Astrocyte (in vitro differentiated cells and primary cell): ENCODE measurements around the gene CIART. TPM values are rescaled to one million over a fixed set of nuclear protein-coding genes. Genes with fewer than 3 reads are reported as not detected.

Experiments used
- DNase-seq: peaks from one replicate; pipeline ENCODE4 v3.0.0-alpha.2; 2010; ENCODE audit warnings: low read depth
- FAIRE-seq: peaks from 2 replicates; lab custom pipeline; 2011; peaks lifted over from hg19 to GRCh38; lab: Jason Lieb, UNC
- H2AFZ ChIP-seq: 2 replicates; pipeline ENCODE4 v1.6.0; 2012; ENCODE audit warnings: low read depth, low read length, inconsistent platforms
- H3K27ac ChIP-seq: 2 replicates; pipeline ENCODE4 v1.5.1; 2011; ENCODE audit warnings: low read depth, low read length, inconsistent platforms
- H3K27me3 ChIP-seq: 2 replicates; pipeline ENCODE4 v1.6.0; 2011; ENCODE audit warnings: low read length, inconsistent platforms; ENCODE audit not compliant: insufficient read depth
- H3K36me3 ChIP-seq: 2 replicates; pipeline ENCODE4 v1.5.1; 2011; ENCODE audit warnings: low read length, inconsistent platforms; ENCODE audit not compliant: insufficient read depth
- H3K4me1 ChIP-seq: 2 replicates; pipeline ENCODE4 v1.5.1; 2011; ENCODE audit warnings: low read length, inconsistent platforms; ENCODE audit not compliant: insufficient read depth
- H3K4me2 ChIP-seq: 2 replicates; pipeline ENCODE4 v1.6.0; 2012; ENCODE audit warnings: low read length, inconsistent platforms
- H3K4me3 ChIP-seq: 2 replicates; pipeline ENCODE4 v1.5.1; 2011; ENCODE audit warnings: low read depth, mild to moderate bottlenecking, low read length, inconsistent platforms; ENCODE audit not compliant: insufficient read depth
- H3K79me2 ChIP-seq: 2 replicates; pipeline ENCODE4 v1.6.0; 2012; ENCODE audit warnings: mild to moderate bottlenecking, low read length, inconsistent platforms; ENCODE audit not compliant: insufficient read depth
- H3K9ac ChIP-seq: 2 replicates; pipeline ENCODE4 v1.6.0; 2012; ENCODE audit warnings: mild to moderate bottlenecking, low read length, inconsistent platforms
- H3K9me3 ChIP-seq: 2 replicates; pipeline ENCODE4 v1.5.1; 2012; ENCODE audit warnings: low read depth, mild to moderate bottlenecking, low read length, inconsistent platforms; ENCODE audit not compliant: insufficient read depth
- H4K20me1 ChIP-seq: 2 replicates; pipeline ENCODE4 v1.6.0; 2012; ENCODE audit warnings: low read length, inconsistent platforms; ENCODE audit not compliant: insufficient read depth
- H3K27ac Mint-ChIP-seq: one replicate; pipeline ENCODE4 v1.8.0; 2021; ENCODE audit warnings: mild to moderate bottlenecking, mixed read lengths; ENCODE audit not compliant: unreplicated experiment
- H3K27me3 Mint-ChIP-seq: one replicate; pipeline ENCODE4 v1.8.0; 2021; ENCODE audit warnings: low read depth, mixed read lengths; ENCODE audit not compliant: unreplicated experiment
- H3K36me3 Mint-ChIP-seq: one replicate; pipeline ENCODE4 v1.8.0; 2021; ENCODE audit warnings: low read depth, mixed read lengths; ENCODE audit not compliant: unreplicated experiment
- H3K4me1 Mint-ChIP-seq: one replicate; pipeline ENCODE4 v1.8.0; 2021; ENCODE audit warnings: low read depth, mixed read lengths; ENCODE audit not compliant: unreplicated experiment
- H3K4me3 Mint-ChIP-seq: one replicate; pipeline ENCODE4 v1.8.0; 2021; ENCODE audit warnings: mild to moderate bottlenecking, moderate library complexity, mixed read lengths; ENCODE audit not compliant: unreplicated experiment
- H3K9me3 Mint-ChIP-seq: one replicate; pipeline ENCODE4 v1.8.0; 2021; ENCODE audit warnings: mild to moderate bottlenecking, mixed read lengths; ENCODE audit not compliant: unreplicated experiment
- EZH2 ChIP-seq: IDR thresholded peaks from 2 replicates; pipeline ENCODE4 v1.6.1; 2012; ENCODE audit warnings: mild to moderate bottlenecking, low read length, inconsistent platforms; ENCODE audit not compliant: insufficient read depth
- total RNA-seq: library from RNA; stranded (reverse); gene quantifications from 2 replicates; pipeline ENCODE4 v1.2.1, GENCODE V29; 2021
- TF ChIP-seq, protein P1 (sequence below): IDR thresholded peaks from 2 replicates; pipeline ENCODE4 v1.5.1; 2011; ENCODE audit warnings: low read depth, mild to moderate bottlenecking, inconsistent platforms, low read length, moderate library complexity; ENCODE audit not compliant: insufficient read depth

The CIART gene
- total RNA-seq, 1 donor from 2014 or later, result 4.8 TPM

DNA sequence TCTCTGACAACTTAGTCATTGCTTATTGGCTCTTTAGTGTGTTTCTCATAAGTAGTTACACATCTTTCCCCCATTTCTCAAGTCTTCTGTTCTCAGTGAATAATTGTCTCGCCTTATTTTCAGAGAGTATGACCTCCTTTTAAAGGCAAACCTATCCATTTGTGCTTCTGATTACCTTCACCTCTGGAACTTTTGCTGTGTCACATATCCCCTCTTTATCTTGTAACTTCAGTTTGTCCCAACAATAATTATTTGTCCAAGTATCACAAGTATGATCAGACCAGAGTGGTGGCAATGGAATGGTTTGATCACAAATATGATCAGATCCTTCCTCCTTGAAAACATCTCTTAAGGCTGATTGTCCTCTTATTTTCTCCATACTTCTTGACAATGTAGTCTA is 6.0 kb downstream of the CIART start:
- Mint-ChIP-seq H3K4me1 (no peaks in the 10 kb centered on the region), H3K36me3 (peaks cover 9% of the 10 kb centered on the region), H3K4me3 (no peak overlapping the region), H3K27ac (no peak overlapping the region), H3K9me3 (peaks cover 2% of the 10 kb centered on the region), H3K27me3 (no peaks in the 10 kb centered on the region)
- Histone ChIP-seq H4K20me1 (no peaks in the 10 kb centered on the region), H3K36me3 (no peaks in the 10 kb centered on the region), H3K4me2 (no peak overlapping the region), H3K79me2 (peaks cover under 1% of the 10 kb centered on the region), H3K9me3 (no peaks in the 10 kb centered on the region), H3K27me3 (no peaks in the 10 kb centered on the region), H3K4me1 (peaks cover 4% of the 10 kb centered on the region), H3K27ac (no peak overlapping the region), H2AFZ (no peak overlapping the region), H3K9ac (no peak overlapping the region), H3K4me3 (no peak overlapping the region)
- DNase-seq (no peak), FAIRE-seq (no peak)
- TF ChIP-seq EZH2, result no peak
- TF ChIP-seq, protein P1, sequence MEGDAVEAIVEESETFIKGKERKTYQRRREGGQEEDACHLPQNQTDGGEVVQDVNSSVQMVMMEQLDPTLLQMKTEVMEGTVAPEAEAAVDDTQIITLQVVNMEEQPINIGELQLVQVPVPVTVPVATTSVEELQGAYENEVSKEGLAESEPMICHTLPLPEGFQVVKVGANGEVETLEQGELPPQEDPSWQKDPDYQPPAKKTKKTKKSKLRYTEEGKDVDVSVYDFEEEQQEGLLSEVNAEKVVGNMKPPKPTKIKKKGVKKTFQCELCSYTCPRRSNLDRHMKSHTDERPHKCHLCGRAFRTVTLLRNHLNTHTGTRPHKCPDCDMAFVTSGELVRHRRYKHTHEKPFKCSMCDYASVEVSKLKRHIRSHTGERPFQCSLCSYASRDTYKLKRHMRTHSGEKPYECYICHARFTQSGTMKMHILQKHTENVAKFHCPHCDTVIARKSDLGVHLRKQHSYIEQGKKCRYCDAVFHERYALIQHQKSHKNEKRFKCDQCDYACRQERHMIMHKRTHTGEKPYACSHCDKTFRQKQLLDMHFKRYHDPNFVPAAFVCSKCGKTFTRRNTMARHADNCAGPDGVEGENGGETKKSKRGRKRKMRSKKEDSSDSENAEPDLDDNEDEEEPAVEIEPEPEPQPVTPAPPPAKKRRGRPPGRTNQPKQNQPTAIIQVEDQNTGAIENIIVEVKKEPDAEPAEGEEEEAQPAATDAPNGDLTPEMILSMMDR, result no peak

DNA sequence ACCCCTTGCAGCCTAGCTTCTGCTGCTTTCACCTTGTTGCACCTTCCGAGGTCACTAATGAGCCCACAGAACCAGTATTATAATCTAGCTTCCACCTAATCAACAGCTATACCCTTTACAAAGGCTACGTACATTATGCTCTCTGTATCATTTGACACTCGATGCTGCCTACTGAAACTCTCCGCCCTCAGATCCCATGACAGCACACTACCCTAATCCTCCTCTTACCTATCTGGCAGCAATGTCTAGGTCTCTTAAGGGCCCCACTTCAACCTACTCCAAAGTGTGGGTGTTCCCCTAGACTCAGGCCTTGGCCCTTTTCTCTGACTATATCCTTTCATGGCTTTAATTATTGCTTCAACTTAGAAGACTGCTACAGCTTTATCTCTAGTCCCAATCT is 6.5 kb downstream of the CIART start:
- Histone ChIP-seq H3K4me3 (no peak overlapping the region), H3K27ac (no peak overlapping the region), H3K4me2 (no peak overlapping the region), H3K4me1 (peaks cover 4% of the 10 kb centered on the region), H3K9me3 (no peaks in the 10 kb centered on the region), H4K20me1 (no peaks in the 10 kb centered on the region), H2AFZ (no peak overlapping the region), H3K79me2 (peaks cover 4% of the 10 kb centered on the region), H3K36me3 (no peaks in the 10 kb centered on the region), H3K27me3 (no peaks in the 10 kb centered on the region), H3K9ac (no peak overlapping the region)
- H3K36me3 Mint-ChIP-seq, result peaks cover 9% of the 10 kb centered on the region
- H3K4me3 Mint-ChIP-seq, result no peak overlapping the region
- TF ChIP-seq, protein P1, result no peak
- TF ChIP-seq EZH2, result no peak
- FAIRE-seq, result no peak
- H3K4me1 Mint-ChIP-seq, result no peaks in the 10 kb centered on the region
- H3K9me3 Mint-ChIP-seq, result peaks cover 2% of the 10 kb centered on the region
- no peak overlapping the region for H3K27ac Mint-ChIP-seq
- H3K27me3 Mint-ChIP-seq, result no peaks in the 10 kb centered on the region
- DNase-seq, result no peak

- H3K4me2 ChIP-seq, result peak within 1 kb of the TSS; percentile 91
- H3K9ac ChIP-seq, result peak within 1 kb of the TSS; percentile 92
- DNase-seq (peak; percentile 84), FAIRE-seq (peak; percentile 62)
- H3K27me3 ChIP-seq, result no peaks in the 10 kb centered on the region
- Mint-ChIP-seq H3K36me3 (peaks cover 5% of the 10 kb centered on the region), H3K27me3 (no peaks in the 10 kb centered on the region), H3K27ac (peak within 1 kb of the TSS; percentile 98), H3K4me1 (peaks cover 12% of the 10 kb centered on the region), H3K4me3 (peak within 1 kb of the TSS; percentile 99), H3K9me3 (no peaks in the 10 kb centered on the region)
- peaks cover 43% of the 10 kb centered on the region for H3K79me2 ChIP-seq
- H3K4me3 ChIP-seq, result peak within 1 kb of the TSS; percentile 96
- no peaks in the 10 kb centered on the region for H3K9me3 ChIP-seq
- peaks cover 4% of the 10 kb centered on the region for H3K4me1 ChIP-seq
- H3K36me3 ChIP-seq, result peaks cover 4% of the 10 kb centered on the region
- peak within 1 kb of the TSS; percentile 90 for H2AFZ ChIP-seq
- H4K20me1 ChIP-seq, result peaks cover 4% of the 10 kb centered on the region
- TF ChIP-seq EZH2, result no peak
- TF ChIP-seq, protein P1, result no peak
- H3K27ac ChIP-seq, result peak within 1 kb of the TSS; percentile 77
These were observed 11.3 kb downstream of the CIART start, which contains the start of gene MRPS21 for GRCh38 chr1:150293433-150294253. Gene MRPS21 (plus strand): TSS chr1:150293861. CDS start chr1:150294367, 506 bp downstream.
